ENCODE measurements around the gene A3GALT2.

A3GALT2 gene

GRCh38 chr1:33320619-33321165 is at the start of gene A3GALT2:
Gene A3GALT2 (minus strand): TSS chr1:33321098. CDS start chr1:33321098, 0 bp downstream.
- DNase-seq (ENCODE audit: low read depth): no peak

- peak; percentile 86 for DNase-seq (ENCODE audit: low read depth)
Observed at GRCh38 chr1:33370301-33370700, 49.4 kb upstream of the A3GALT2 start.

GRCh38 chr1:33369764-33370163 is 48.9 kb upstream of the A3GALT2 start:
- DNase-seq (ENCODE audit: low read depth): no peak

- no peak for DNase-seq (ENCODE audit: low read depth)
Observed at GRCh38 chr1:33369081-33369480, 48.2 kb upstream of the A3GALT2 start.

- DNase-seq (ENCODE audit: low read depth): no peak
Observed at GRCh38 chr1:33368431-33368830, 47.5 kb upstream of the A3GALT2 start.

- DNase-seq (ENCODE audit: low read depth): peak; percentile 76
Observed at GRCh38 chr1:33367485-33368405, 46.8 kb upstream of the A3GALT2 start.

- no peak for DNase-seq (ENCODE audit: low read depth)
Observed at GRCh38 chr1:33366762-33367484, 46.0 kb upstream of the A3GALT2 start.

- peak; percentile 90 for DNase-seq (ENCODE audit: low read depth)
Observed at GRCh38 chr1:33365560-33365997, 44.7 kb upstream of the A3GALT2 start.

- no peak for DNase-seq (ENCODE audit: low read depth)
Observed at GRCh38 chr1:33364565-33364918, 43.6 kb upstream of the A3GALT2 start.

GRCh38 chr1:33363470-33363861 is 42.6 kb upstream of the A3GALT2 start:
- no peak for DNase-seq (ENCODE audit: low read depth)

GRCh38 chr1:33363021-33363420 is 42.1 kb upstream of the A3GALT2 start:
- no peak for DNase-seq (ENCODE audit: low read depth)

GRCh38 chr1:33361532-33362235 is 40.8 kb upstream of the A3GALT2 start:
- no peak for DNase-seq (ENCODE audit: low read depth)

- no peak for DNase-seq (ENCODE audit: low read depth)
Observed at GRCh38 chr1:33360367-33360766, 39.5 kb upstream of the A3GALT2 start.

GRCh38 chr1:33359931-33360330 is 39.0 kb upstream of the A3GALT2 start:
- no peak for DNase-seq (ENCODE audit: low read depth)

GRCh38 chr1:33358795-33359503 is 38.1 kb upstream of the A3GALT2 start:
- DNase-seq (ENCODE audit: low read depth): no peak

- no peak for DNase-seq (ENCODE audit: low read depth)
Observed at GRCh38 chr1:33358114-33358794, 37.4 kb upstream of the A3GALT2 start.

GRCh38 chr1:33357099-33357498 is 36.2 kb upstream of the A3GALT2 start:
- DNase-seq (ENCODE audit: low read depth): no peak

GRCh38 chr1:33354707-33355316 is 33.9 kb upstream of the A3GALT2 start:
- DNase-seq (ENCODE audit: low read depth): no peak

GRCh38 chr1:33353531-33353930 is 32.6 kb upstream of the A3GALT2 start:
- DNase-seq (ENCODE audit: low read depth): no peak

- no peak for DNase-seq (ENCODE audit: low read depth)
Observed at GRCh38 chr1:33351281-33351660, 30.4 kb upstream of the A3GALT2 start.
